ENCODE measurements around the gene IQCM.

IQCM gene

GRCh38 chr4:149784018-149784417 lies 31.6 kb downstream of the IQCM start:
- no peaks in the 10 kb centered on the region for H3K9me2 ChIP-seq (replicated peaks; ENCODE audit: low read depth, low read length)
- no peaks in the 10 kb centered on the region for H3K27me3 ChIP-seq (ENCODE audit: insufficient read depth, low read length, poor library complexity, severe bottlenecking)
- H4K20me1 ChIP-seq (ENCODE audit: insufficient read depth, low read length, poor library complexity, severe bottlenecking) = no peaks in the 10 kb centered on the region
- no peak overlapping the region for H2AFZ ChIP-seq (ENCODE audit: low read length)
- no peaks in the 10 kb centered on the region for H3K4me1 ChIP-seq (ENCODE audit: insufficient read depth, low read length, poor library complexity, severe bottlenecking)
- no peaks in the 10 kb centered on the region for H3K79me2 ChIP-seq (ENCODE audit: insufficient read depth, low read length)
- no peak overlapping the region for H3K9ac ChIP-seq (ENCODE audit: low read depth, low read length, poor library complexity, severe bottlenecking)
- no peaks in the 10 kb centered on the region for H3K9me3 ChIP-seq (ENCODE audit: insufficient read depth, low read depth, low read length)
- no peaks in the 10 kb centered on the region for H3F3A ChIP-seq (ENCODE audit: low read depth)
- H3K4me2 ChIP-seq (ENCODE audit: low read depth, low read length, poor library complexity, severe bottlenecking) = no peak overlapping the region
- no peak for TF ChIP-seq EZH2phosphoT487 (IDR thresholded peaks at IDR 0.05; ENCODE audit: borderline replicate concordance)
- TF ChIP-seq CTCF (conservative IDR thresholded peaks at IDR 0.05; ENCODE audit: low read length) = no peak
- H3K36me3 ChIP-seq (ENCODE audit: insufficient read depth, low read length) = no peaks in the 10 kb centered on the region
- no peak overlapping the region for H3K4me3 ChIP-seq (ENCODE audit: low read length, poor library complexity, severe bottlenecking)

GRCh38 chr4:149781150-149781549 lies 34.5 kb downstream of the IQCM start:
- no peaks in the 10 kb centered on the region for H3K79me2 ChIP-seq (ENCODE audit: insufficient read depth, low read length)
- H3K4me2 ChIP-seq (ENCODE audit: low read depth, low read length, poor library complexity, severe bottlenecking) = no peak overlapping the region
- no peak overlapping the region for H3K9ac ChIP-seq (ENCODE audit: low read depth, low read length, poor library complexity, severe bottlenecking)
- H3K4me1 ChIP-seq (ENCODE audit: insufficient read depth, low read length, poor library complexity, severe bottlenecking) = no peaks in the 10 kb centered on the region
- no peaks in the 10 kb centered on the region for H3K9me2 ChIP-seq (replicated peaks; ENCODE audit: low read depth, low read length)
- no peak for TF ChIP-seq CTCF (conservative IDR thresholded peaks at IDR 0.05; ENCODE audit: low read length)
- TF ChIP-seq EZH2phosphoT487 (IDR thresholded peaks at IDR 0.05; ENCODE audit: borderline replicate concordance) = no peak
- H3K36me3 ChIP-seq (ENCODE audit: insufficient read depth, low read length) = no peaks in the 10 kb centered on the region
- H2AFZ ChIP-seq (ENCODE audit: low read length) = no peak overlapping the region
- H3F3A ChIP-seq (ENCODE audit: low read depth) = no peaks in the 10 kb centered on the region
- H4K20me1 ChIP-seq (ENCODE audit: insufficient read depth, low read length, poor library complexity, severe bottlenecking) = no peaks in the 10 kb centered on the region
- no peaks in the 10 kb centered on the region for H3K27me3 ChIP-seq (ENCODE audit: insufficient read depth, low read length, poor library complexity, severe bottlenecking)
- no peak overlapping the region for H3K4me3 ChIP-seq (ENCODE audit: low read length, poor library complexity, severe bottlenecking)
- no peaks in the 10 kb centered on the region for H3K9me3 ChIP-seq (ENCODE audit: insufficient read depth, low read depth, low read length)

GRCh38 chr4:149768477-149768876 lies 47.2 kb downstream of the IQCM start:
- Histone ChIP-seq H4K20me1 (ENCODE audit: insufficient read depth, low read length, poor library complexity, severe bottlenecking) (no peaks in the 10 kb centered on the region), H3K79me2 (ENCODE audit: insufficient read depth, low read length) (no peaks in the 10 kb centered on the region), H3K36me3 (ENCODE audit: insufficient read depth, low read length) (no peaks in the 10 kb centered on the region), H3K9me3 (ENCODE audit: insufficient read depth, low read depth, low read length) (no peaks in the 10 kb centered on the region), H3K9me2 (replicated peaks; ENCODE audit: low read depth, low read length) (no peaks in the 10 kb centered on the region), H3K9ac (ENCODE audit: low read depth, low read length, poor library complexity, severe bottlenecking) (no peak overlapping the region), H3K4me1 (ENCODE audit: insufficient read depth, low read length, poor library complexity, severe bottlenecking) (no peaks in the 10 kb centered on the region), H3K4me3 (ENCODE audit: low read length, poor library complexity, severe bottlenecking) (no peak overlapping the region), H3K27me3 (ENCODE audit: insufficient read depth, low read length, poor library complexity, severe bottlenecking) (no peaks in the 10 kb centered on the region), H2AFZ (ENCODE audit: low read length) (no peak overlapping the region), H3K4me2 (ENCODE audit: low read depth, low read length, poor library complexity, severe bottlenecking) (no peak overlapping the region), H3F3A (ENCODE audit: low read depth) (no peaks in the 10 kb centered on the region)
- TF ChIP-seq CTCF (conservative IDR thresholded peaks at IDR 0.05; ENCODE audit: low read length) = no peak
- TF ChIP-seq EZH2phosphoT487 (IDR thresholded peaks at IDR 0.05; ENCODE audit: borderline replicate concordance) = no peak

Measured in Loucy (cell line).